WTC11 (cell line): ENCODE data around the gene PPP1R9A. TPM values are rescaled to one million over a fixed set of nuclear protein-coding genes. Genes with fewer than 3 reads are reported as not detected.

Experiments
- ATAC-seq: fragments of 200-7000 bp; cut with Tn5 transposase; 2 replicates; pipeline ENCODE4 v1.10.0; 2021; ENCODE audit warnings: mild to moderate bottlenecking, moderate library complexity
- CTCF ChIA-PET: fragments of 300-600 bp; sonication (Branson Sonifier 250); formaldehyde crosslinking; loops from one replicate; lab custom pipeline; 2021; ENCODE audit warnings: antibody characterized with exemption; lab: Charles Lee
- POLR2A ChIA-PET: fragments of 350-600 bp; sonication (Branson Sonifier 250); formaldehyde crosslinking; loops from one replicate; lab custom pipeline; 2021; ENCODE audit warnings: antibody characterized with exemption; lab: Charles Lee
- DNase-seq: peaks from one replicate; pipeline ENCODE4 v3.0.0; 2021; ENCODE audit warnings: low spot score
- H3K27ac Mint-ChIP-seq: 2 replicates; pipeline ENCODE4 v1.8.0; 2021; ENCODE audit warnings: mixed read lengths
- H3K27me3 Mint-ChIP-seq: 2 replicates; pipeline ENCODE4 v1.8.0; 2021; ENCODE audit warnings: low read depth, mild to moderate bottlenecking, moderate library complexity, mixed read lengths
- H3K36me3 Mint-ChIP-seq: 2 replicates; pipeline ENCODE4 v1.8.0; 2021; ENCODE audit warnings: mixed read lengths
- H3K4me1 Mint-ChIP-seq: 2 replicates; pipeline ENCODE4 v1.8.0; 2022; ENCODE audit warnings: mixed read lengths
- H3K4me3 Mint-ChIP-seq: 2 replicates; pipeline ENCODE4 v1.8.0; 2021; ENCODE audit warnings: mild to moderate bottlenecking, moderate library complexity, mixed read lengths
- H3K9me3 Mint-ChIP-seq: 2 replicates; pipeline ENCODE4 v1.8.0; 2021; ENCODE audit warnings: mixed read lengths
- AFF4 ChIP-seq: sonication (generic); formaldehyde crosslinking; IDR thresholded peaks from 2 replicates; pipeline ENCODE4 v1.8.1; 2023; ENCODE audit warnings: mild to moderate bottlenecking, missing genetic modification reagents, borderline replicate concordance
- CREM ChIP-seq: sonication (generic); formaldehyde crosslinking; IDR thresholded peaks from 2 replicates; pipeline ENCODE4 v1.8.1; 2022; ENCODE audit warnings: mild to moderate bottlenecking, missing genetic modification reagents, moderate library complexity
- E2F4 ChIP-seq: sonication (generic); formaldehyde crosslinking; IDR thresholded peaks from 2 replicates; pipeline ENCODE4 v1.8.1; 2022; ENCODE audit warnings: low read depth, mild to moderate bottlenecking, moderate library complexity, missing genetic modification reagents, borderline replicate concordance
- ERG ChIP-seq: fragments of 250-450 bp; sonication (Bioruptor Pico); IDR thresholded peaks from 2 replicates; pipeline ENCODE4 v1.8.0; 2021; ENCODE audit warnings: mild to moderate bottlenecking
- ETV6 ChIP-seq: sonication (generic); formaldehyde crosslinking; IDR thresholded peaks from 2 replicates; pipeline ENCODE4 v1.8.1; 2022; ENCODE audit warnings: mild to moderate bottlenecking, missing genetic modification reagents
- FOXJ3 ChIP-seq: sonication (generic); formaldehyde crosslinking; IDR thresholded peaks from 2 replicates; pipeline ENCODE4 v1.9.0; 2021; ENCODE audit warnings: missing genetic modification reagents, mild to moderate bottlenecking, borderline replicate concordance
- FOXP1 ChIP-seq: sonication (generic); formaldehyde crosslinking; IDR thresholded peaks from 2 replicates; pipeline ENCODE4 v1.8.0; 2022; ENCODE audit warnings: missing genetic modification reagents, mild to moderate bottlenecking, moderate library complexity, borderline replicate concordance
- HMGA2 ChIP-seq: fragments of 250-450 bp; sonication (Bioruptor Pico); IDR thresholded peaks from 2 replicates; pipeline ENCODE4 v1.4.0; 2021; ENCODE audit warnings: mild to moderate bottlenecking, moderate library complexity
- JAZF1 ChIP-seq: fragments of 250-450 bp; sonication (Bioruptor Pico); IDR thresholded peaks from 2 replicates; pipeline ENCODE4 v1.9.0; 2021; ENCODE audit warnings: moderate library complexity, mild to moderate bottlenecking, inconsistent platforms
- JUN ChIP-seq: sonication (generic); formaldehyde crosslinking; IDR thresholded peaks from 2 replicates; pipeline ENCODE4 v1.8.0; 2023; ENCODE audit warnings: mild to moderate bottlenecking, missing genetic modification reagents
- MLX ChIP-seq: sonication (generic); formaldehyde crosslinking; IDR thresholded peaks from 2 replicates; pipeline ENCODE4 v1.8.1; 2023; ENCODE audit warnings: mild to moderate bottlenecking, missing genetic modification reagents, moderate library complexity
- NFATC4 ChIP-seq: fragments of 250-450 bp; sonication (Bioruptor Pico); IDR thresholded peaks from 2 replicates; pipeline ENCODE4 v1.9.0; 2021; ENCODE audit warnings: mild to moderate bottlenecking
- NR3C1 ChIP-seq: sonication (generic); formaldehyde crosslinking; conservative IDR thresholded peaks from 2 replicates; pipeline ENCODE4 v1.8.1; 2023; ENCODE audit warnings: low read depth, mild to moderate bottlenecking, missing genetic modification reagents
- SMAD4 ChIP-seq: sonication (generic); formaldehyde crosslinking; IDR thresholded peaks from 2 replicates; pipeline ENCODE4 v1.8.0; 2022; ENCODE audit warnings: mild to moderate bottlenecking, missing genetic modification reagents
- TEAD1 ChIP-seq: sonication (generic); formaldehyde crosslinking; IDR thresholded peaks from 2 replicates; pipeline ENCODE4 v1.8.0; 2022; ENCODE audit warnings: mild to moderate bottlenecking, missing genetic modification reagents
- TEAD4 ChIP-seq: sonication (generic); formaldehyde crosslinking; IDR thresholded peaks from 2 replicates; pipeline ENCODE4 v1.8.0; 2022; ENCODE audit warnings: mild to moderate bottlenecking, missing genetic modification reagents
- ZBTB43 ChIP-seq: sonication (generic); formaldehyde crosslinking; IDR thresholded peaks from 2 replicates; pipeline ENCODE4 v1.8.1; 2023; ENCODE audit warnings: mild to moderate bottlenecking, missing genetic modification reagents
- ZNF263 ChIP-seq: sonication (generic); formaldehyde crosslinking; IDR thresholded peaks from 2 replicates; pipeline ENCODE4 v1.8.1; 2022; ENCODE audit warnings: low read depth, mild to moderate bottlenecking, moderate library complexity, missing genetic modification reagents
- ZNF317 ChIP-seq: sonication (generic); formaldehyde crosslinking; IDR thresholded peaks from 2 replicates; pipeline ENCODE4 v1.8.1; 2023; ENCODE audit warnings: low read depth, mild to moderate bottlenecking, moderate library complexity, missing genetic modification reagents, borderline replicate concordance
- ZNF423 ChIP-seq: fragments of 250-450 bp; sonication (Bioruptor Pico); IDR thresholded peaks from 2 replicates; pipeline ENCODE4 v2.1.2; 2022; ENCODE audit warnings: mild to moderate bottlenecking, moderate library complexity
- ZSCAN18 ChIP-seq: fragments of 250-450 bp; sonication (Bioruptor Pico); IDR thresholded peaks from 2 replicates; pipeline ENCODE4 v2.1.2; 2022; ENCODE audit warnings: mild to moderate bottlenecking, moderate library complexity
- total RNA-seq: library from RNA; stranded (reverse); gene quantifications from 3 replicates; pipeline ENCODE4 v1.2.3, GENCODE V29; 2021

Gene PPP1R9A
- total RNA-seq, 1 experiment from 2014 or later: 16.8 TPM

GRCh38 chr7:95026421-95027072 lies 119.2 kb downstream of the PPP1R9A start:
- ChIA-PET CTCF (no interaction called here), POLR2A (no interaction called here)
- Mint-ChIP-seq H3K27me3 (no peaks in the 10 kb centered on the region), H3K36me3 (peaks cover 29% of the 10 kb centered on the region), H3K9me3 (peaks cover 42% of the 10 kb centered on the region), H3K27ac (peak overlapping the region; percentile 16), H3K4me3 (no peak overlapping the region), H3K4me1 (peaks cover 7% of the 10 kb centered on the region; the same call in 1 of the 2 replicates)
- ATAC-seq (no peak), DNase-seq (no peak)
- TF ChIP-seq TEAD4 (CRISPR knock-in tag) (no peak), JUN (CRISPR knock-in tag) (no peak), SMAD4 (CRISPR knock-in tag) (no peak), MLX (no peak)

- Mint-ChIP-seq H3K9me3 (peaks cover 34% of the 10 kb centered on the region), H3K27ac (no peak overlapping the region), H3K36me3 (peaks cover 23% of the 10 kb centered on the region), H3K27me3 (no peaks in the 10 kb centered on the region), H3K4me1 (peaks cover 7% of the 10 kb centered on the region; the same call in 1 of the 2 replicates), H3K4me3 (no peak overlapping the region)
- DNase-seq (no peak), ATAC-seq (no peak)
- CTCF ChIA-PET: no interaction called here
- POLR2A ChIA-PET: no interaction called here
- no peak for TF ChIP-seq ZNF317 (CRISPR knock-in tag)
- TF ChIP-seq JAZF1 (CRISPR knock-in tag): no peak
- no peak for TF ChIP-seq TEAD1 (CRISPR knock-in tag)
- no peak for TF ChIP-seq CREM
- no peak for TF ChIP-seq AFF4 (CRISPR knock-in tag)
- TF ChIP-seq ZNF423 (CRISPR knock-in tag): no peak
- no peak for TF ChIP-seq HMGA2 (CRISPR knock-in tag)
- no peak for TF ChIP-seq ETV6
Observed at GRCh38 chr7:95027234-95027872, 120.0 kb downstream of the PPP1R9A start.

- DNase-seq: no peak
- peaks cover 7% of the 10 kb centered on the region; the same call in 1 of the 2 replicates for H3K4me1 Mint-ChIP-seq
- ChIA-PET POLR2A (no interaction called here), CTCF (no interaction called here)
- ATAC-seq: no peak
- no peak overlapping the region for H3K27ac Mint-ChIP-seq
- H3K27me3 Mint-ChIP-seq: no peaks in the 10 kb centered on the region
- H3K9me3 Mint-ChIP-seq: peaks cover 25% of the 10 kb centered on the region
- H3K36me3 Mint-ChIP-seq: peaks cover 23% of the 10 kb centered on the region
- no peak overlapping the region for H3K4me3 Mint-ChIP-seq
- no peak for TF ChIP-seq E2F4 (CRISPR knock-in tag)
- no peak for TF ChIP-seq ZNF263 (CRISPR knock-in tag)
- TF ChIP-seq NFATC4 (CRISPR knock-in tag): no peak
- TF ChIP-seq JAZF1 (CRISPR knock-in tag): no peak
- no peak for TF ChIP-seq FOXP1 (CRISPR knock-in tag)
- no peak for TF ChIP-seq ZSCAN18
- no peak for TF ChIP-seq ERG (CRISPR knock-in tag)
- no peak for TF ChIP-seq ZBTB43 (CRISPR knock-in tag)
- no peak for TF ChIP-seq NR3C1 (CRISPR knock-in tag)
- TF ChIP-seq FOXJ3 (CRISPR knock-in tag): no peak
- no peak for TF ChIP-seq SMAD4 (CRISPR knock-in tag)
Observed at GRCh38 chr7:95028683-95029082, 121.3 kb downstream of the PPP1R9A start.
